Measurements from ENCODE around the gene MAGEB3.
"Not testable (repeated sequence)": the region's sequence is repeated elsewhere in the genome, so short reads cannot be mapped to it uniquely, and the experiment has no call there.

Gene MAGEB3, protein sequence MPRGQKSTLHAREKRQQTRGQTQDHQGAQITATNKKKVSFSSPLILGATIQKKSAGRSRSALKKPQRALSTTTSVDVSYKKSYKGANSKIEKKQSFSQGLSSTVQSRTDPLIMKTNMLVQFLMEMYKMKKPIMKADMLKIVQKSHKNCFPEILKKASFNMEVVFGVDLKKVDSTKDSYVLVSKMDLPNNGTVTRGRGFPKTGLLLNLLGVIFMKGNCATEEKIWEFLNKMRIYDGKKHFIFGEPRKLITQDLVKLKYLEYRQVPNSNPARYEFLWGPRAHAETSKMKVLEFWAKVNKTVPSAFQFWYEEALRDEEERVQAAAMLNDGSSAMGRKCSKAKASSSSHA

DNA sequence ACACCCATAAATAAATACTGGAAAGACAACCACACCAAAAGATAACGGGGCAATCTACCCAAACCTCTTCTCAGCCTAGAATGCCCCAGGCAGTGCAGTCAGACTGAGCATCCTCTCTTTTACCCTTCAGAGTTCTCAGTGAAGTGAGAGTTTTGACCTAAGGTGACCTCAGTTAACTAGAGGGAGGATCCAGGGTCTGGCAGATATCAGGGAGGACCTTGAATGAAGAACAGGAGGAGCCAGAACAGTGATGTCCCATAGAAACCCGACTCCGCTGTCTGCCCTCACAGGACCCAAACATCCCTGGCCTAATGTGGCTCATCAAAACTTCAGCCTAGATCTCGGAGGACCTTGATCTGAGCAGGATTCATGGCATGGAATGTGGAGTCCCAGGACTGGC lies at the start of gene MAGEB3:
Gene MAGEB3 (plus strand): TSS at position 263 of the 400 bp plus-strand sequence. CDS start 5,268 bp downstream, outside the sequence.
- no peak for DNase-seq (ENCODE audit: insufficient read length, low spot score)
- TF ChIP-seq, protein P1, sequence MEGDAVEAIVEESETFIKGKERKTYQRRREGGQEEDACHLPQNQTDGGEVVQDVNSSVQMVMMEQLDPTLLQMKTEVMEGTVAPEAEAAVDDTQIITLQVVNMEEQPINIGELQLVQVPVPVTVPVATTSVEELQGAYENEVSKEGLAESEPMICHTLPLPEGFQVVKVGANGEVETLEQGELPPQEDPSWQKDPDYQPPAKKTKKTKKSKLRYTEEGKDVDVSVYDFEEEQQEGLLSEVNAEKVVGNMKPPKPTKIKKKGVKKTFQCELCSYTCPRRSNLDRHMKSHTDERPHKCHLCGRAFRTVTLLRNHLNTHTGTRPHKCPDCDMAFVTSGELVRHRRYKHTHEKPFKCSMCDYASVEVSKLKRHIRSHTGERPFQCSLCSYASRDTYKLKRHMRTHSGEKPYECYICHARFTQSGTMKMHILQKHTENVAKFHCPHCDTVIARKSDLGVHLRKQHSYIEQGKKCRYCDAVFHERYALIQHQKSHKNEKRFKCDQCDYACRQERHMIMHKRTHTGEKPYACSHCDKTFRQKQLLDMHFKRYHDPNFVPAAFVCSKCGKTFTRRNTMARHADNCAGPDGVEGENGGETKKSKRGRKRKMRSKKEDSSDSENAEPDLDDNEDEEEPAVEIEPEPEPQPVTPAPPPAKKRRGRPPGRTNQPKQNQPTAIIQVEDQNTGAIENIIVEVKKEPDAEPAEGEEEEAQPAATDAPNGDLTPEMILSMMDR (IDR thresholded peaks at IDR 0.05; ENCODE audit: insufficient read depth, missing control alignments) = no peak
- no peak for FAIRE-seq

DNA sequence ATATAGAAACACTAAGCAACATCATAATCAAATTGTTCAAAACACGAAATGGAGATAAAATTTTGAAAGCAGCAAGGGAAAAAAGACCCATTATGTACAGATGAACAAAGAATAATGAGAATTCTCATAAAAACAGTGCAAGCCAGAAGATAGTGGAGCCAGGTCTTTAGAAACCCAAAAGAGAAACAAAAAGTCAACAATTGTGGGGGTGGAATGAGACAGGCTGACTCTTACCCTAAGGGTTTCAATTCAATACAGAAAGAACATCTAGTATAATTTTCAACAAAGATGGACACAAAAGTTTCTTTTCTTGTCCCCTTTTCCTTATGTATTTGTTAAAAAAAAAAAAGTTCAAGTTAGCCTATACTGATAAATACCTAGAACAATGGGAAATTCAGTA lies 49.1 kb upstream of the MAGEB3 start:
- FAIRE-seq = no peak
- DNase-seq (ENCODE audit: insufficient read length, low spot score) = no peak
- TF ChIP-seq, protein P1 (IDR thresholded peaks at IDR 0.05; ENCODE audit: insufficient read depth, missing control alignments) = no peak

DNA sequence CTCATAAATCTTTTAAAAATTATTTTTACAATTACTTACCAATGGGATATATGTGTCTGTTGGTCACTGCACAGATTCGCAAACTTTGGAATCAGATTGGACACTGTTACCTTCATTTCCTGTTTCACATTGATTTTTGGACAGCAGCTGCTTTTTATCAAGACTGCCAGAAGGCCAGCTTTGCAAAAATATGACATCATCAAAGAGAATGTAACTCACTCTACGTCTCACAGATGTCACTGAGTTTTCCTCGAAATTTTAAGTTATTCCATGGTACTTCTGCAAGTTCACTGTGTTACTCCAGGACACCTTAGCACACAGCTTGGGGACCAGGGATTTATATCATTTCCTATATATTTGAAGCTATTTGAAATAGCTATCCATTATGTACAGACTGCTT lies 46.9 kb upstream of the MAGEB3 start:
- TF ChIP-seq, protein P1 (IDR thresholded peaks at IDR 0.05; ENCODE audit: insufficient read depth, missing control alignments) = no peak
- DNase-seq (ENCODE audit: insufficient read length, low spot score) (no peak), FAIRE-seq (no peak)

DNA sequence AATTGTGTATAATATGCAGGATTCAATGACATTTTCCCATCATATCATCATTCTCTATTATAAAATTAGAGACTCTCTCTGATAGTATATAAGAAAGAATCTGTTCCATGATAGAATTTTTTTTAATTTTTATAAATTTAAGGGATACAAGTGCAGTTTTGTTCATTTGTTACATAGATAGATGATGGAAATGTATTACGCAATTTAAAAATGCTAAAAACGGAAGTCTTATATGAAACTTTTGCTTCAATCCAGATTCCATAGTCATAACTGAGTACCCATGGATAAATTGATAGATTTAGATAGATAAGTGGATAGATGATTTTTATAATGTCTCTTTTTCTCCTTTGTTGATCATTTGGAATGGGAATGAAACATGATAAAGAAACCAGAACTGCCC lies 40.0 kb upstream of the MAGEB3 start:
- TF ChIP-seq, protein P1 (IDR thresholded peaks at IDR 0.05; ENCODE audit: insufficient read depth, missing control alignments) = no peak
- DNase-seq (ENCODE audit: insufficient read length, low spot score) (no peak), FAIRE-seq (no peak)

DNA sequence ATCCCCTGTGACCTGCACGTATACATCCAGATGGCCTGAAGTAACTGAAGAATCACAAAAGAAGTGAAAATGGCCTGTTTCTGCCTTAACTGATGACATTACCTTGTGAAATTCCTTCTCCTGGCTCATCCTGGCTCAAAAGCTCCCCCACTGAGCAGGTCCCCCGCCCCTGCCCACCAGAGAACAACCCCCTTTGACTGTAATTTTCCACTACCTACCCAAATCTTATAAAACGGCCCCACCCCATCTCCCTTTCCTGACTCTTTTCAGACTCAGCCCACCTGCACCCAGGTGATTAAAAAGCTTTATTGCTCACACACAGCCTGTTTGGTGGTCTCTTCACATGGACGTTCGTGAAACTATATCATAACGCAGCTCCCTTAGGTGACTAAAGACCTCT lies 36.5 kb upstream of the MAGEB3 start:
- not testable (repeated sequence) for FAIRE-seq; DNase-seq (ENCODE audit: insufficient read length, low spot score)

DNA sequence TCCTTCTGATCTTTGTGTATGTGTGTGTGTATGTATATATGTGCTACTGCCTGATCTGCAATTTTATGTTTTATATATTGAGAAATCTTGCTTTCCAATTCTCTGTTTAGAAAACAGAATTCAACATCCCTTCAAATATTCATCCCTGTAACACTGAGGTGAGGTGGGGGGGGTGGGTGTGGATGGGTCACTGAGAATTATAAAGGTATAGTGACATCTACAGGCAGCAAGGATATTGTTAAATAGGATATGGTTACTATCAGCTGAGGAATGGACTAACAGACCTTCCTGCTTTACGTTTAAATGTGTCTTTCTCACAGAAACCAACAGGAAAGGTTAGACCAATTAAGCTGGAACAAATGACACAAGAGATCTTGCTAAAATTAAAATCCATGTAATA lies 34.1 kb upstream of the MAGEB3 start:
- TF ChIP-seq, protein P1 (IDR thresholded peaks at IDR 0.05; ENCODE audit: insufficient read depth, missing control alignments) = no peak
- DNase-seq (ENCODE audit: insufficient read length, low spot score) (no peak), FAIRE-seq (no peak)

DNA sequence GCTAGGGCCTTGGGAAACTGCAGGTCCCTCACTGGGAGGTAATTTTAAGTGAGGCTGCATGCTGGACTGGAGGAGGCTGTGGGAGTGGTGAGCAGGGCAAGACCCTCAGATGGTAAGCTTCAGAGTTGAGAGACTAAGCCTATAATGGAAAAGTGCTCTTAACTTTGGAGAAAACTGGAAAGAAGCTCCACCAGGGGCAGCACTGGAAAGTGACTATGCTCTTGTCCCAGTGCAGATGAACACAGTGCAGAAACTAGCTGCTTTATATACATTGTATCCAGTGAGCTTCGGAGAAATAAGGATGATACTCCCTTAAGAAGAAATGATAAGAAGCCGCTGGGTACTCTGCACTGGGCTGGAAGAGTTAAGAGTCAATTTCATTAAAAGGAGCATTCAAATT lies 18.3 kb upstream of the MAGEB3 start:
- TF ChIP-seq, protein P1 (IDR thresholded peaks at IDR 0.05; ENCODE audit: insufficient read depth, missing control alignments) = no peak
- FAIRE-seq = no peak
- DNase-seq (ENCODE audit: insufficient read length, low spot score) = no peak

Data from D721Med (cell line).